Parathyroid adenoma (tissue), 2 donors: ENCODE measurements around the gene CDK5RAP1.
"Not testable (repeated sequence)": the region's sequence is repeated elsewhere in the genome, so short reads cannot be mapped to it uniquely, and the experiment has no call there.

ENCODE experiments used
- H2AFZ ChIP-seq: fragments of 300-600 bp; sonication (generic); one replicate; pipeline ENCODE4 v1.7.0; 2017; ENCODE audit warnings: antibody characterized with exemption, mild to moderate bottlenecking
- H3K27ac ChIP-seq: fragments of 300-600 bp; sonication (generic); one replicate; pipeline ENCODE4 v1.7.0; 2017
- H3K27me3 ChIP-seq: fragments of 300-600 bp; sonication (generic); one replicate; pipeline ENCODE4 v1.7.0; 2017; ENCODE audit warnings: low read length; ENCODE audit not compliant: control insufficient read depth, insufficient read depth
- H3K36me3 ChIP-seq: fragments of 300-600 bp; sonication (generic); one replicate; pipeline ENCODE4 v1.7.0; 2017; ENCODE audit warnings: low read length; ENCODE audit not compliant: control insufficient read depth, insufficient read depth
- H3K4me1 ChIP-seq: fragments of 300-600 bp; sonication (generic); one replicate; pipeline ENCODE4 v1.7.0; 2017; ENCODE audit warnings: control low read depth
- H3K4me2 ChIP-seq: fragments of 300-600 bp; sonication (generic); one replicate; pipeline ENCODE4 v1.7.0; 2017; ENCODE audit warnings: low read length
- H3K4me3 ChIP-seq: fragments of 300-600 bp; sonication (generic); one replicate; pipeline ENCODE4 v1.7.0; 2017; ENCODE audit warnings: low read depth, low read length
- H3K79me2 ChIP-seq: fragments of 300-600 bp; sonication (generic); one replicate; pipeline ENCODE4 v1.7.0; 2017; ENCODE audit warnings: control low read depth
- H3K9ac ChIP-seq: fragments of 300-600 bp; sonication (generic); one replicate; pipeline ENCODE4 v1.7.0; 2017; ENCODE audit warnings: mild to moderate bottlenecking
- H3K9me3 ChIP-seq: fragments of 300-600 bp; sonication (generic); one replicate; pipeline ENCODE4 v1.7.0; 2017; ENCODE audit warnings: low read length; ENCODE audit not compliant: control insufficient read depth
- CTCF ChIP-seq: fragments of 300-600 bp; sonication (generic); IDR thresholded peaks from one replicate; pipeline ENCODE4 v1.7.0; 2017; ENCODE audit warnings: antibody characterized with exemption, mild to moderate bottlenecking
- donor health status: primary hyperparathyroidism.

The CDK5RAP1 gene

GRCh38 chr20:33443512-33444239, 42.4 kb upstream of the CDK5RAP1 start, which contains the start of gene SNTA1:
SNTA1 (minus strand) TSS chr20:33443763; CDS start chr20:33443620, 143 bp downstream.
- Histone ChIP-seq H3K9ac (no peak within 1 kb of the TSS), H3K36me3 (no peaks in the 10 kb centered on the region), H3K27ac (peak within 1 kb of the TSS; percentile 39), H3K4me1 (peaks cover 3% of the 10 kb centered on the region), H3K4me3 (peak within 1 kb of the TSS; percentile 63), H3K9me3 (no peaks in the 10 kb centered on the region), H3K4me2 (peak within 1 kb of the TSS; percentile 95), H3K27me3 (no peaks in the 10 kb centered on the region), H3K79me2 (no peaks in the 10 kb centered on the region), H2AFZ (peak within 1 kb of the TSS; percentile 98)
- TF ChIP-seq CTCF = no peak

- no peaks in the 10 kb centered on the region for H3K27me3 ChIP-seq
- H3K9me3 ChIP-seq = no peaks in the 10 kb centered on the region
- H3K4me2 ChIP-seq = peak overlapping the region; percentile 95
- no peaks in the 10 kb centered on the region for H3K36me3 ChIP-seq
- peaks cover 3% of the 10 kb centered on the region for H3K4me1 ChIP-seq
- H3K4me3 ChIP-seq = peak overlapping the region; percentile 63
- no peak for TF ChIP-seq CTCF
- peak overlapping the region; percentile 74 for H2AFZ ChIP-seq
- H3K27ac ChIP-seq = peak overlapping the region; percentile 32
- H3K9ac ChIP-seq = no peak overlapping the region
- H3K79me2 ChIP-seq = no peaks in the 10 kb centered on the region
These were observed 41.7 kb upstream of the CDK5RAP1 start for GRCh38 chr20:33443006-33443511.

- TF ChIP-seq CTCF = no peak
- peak overlapping the region; percentile 95 for H3K4me2 ChIP-seq
- H3K9me3 ChIP-seq = no peaks in the 10 kb centered on the region
- H3K27me3 ChIP-seq = no peaks in the 10 kb centered on the region
- peak overlapping the region; percentile 74 for H2AFZ ChIP-seq
- no peaks in the 10 kb centered on the region for H3K36me3 ChIP-seq
- peak overlapping the region; percentile 32 for H3K27ac ChIP-seq
- peak overlapping the region; percentile 63 for H3K4me3 ChIP-seq
- H3K79me2 ChIP-seq = no peaks in the 10 kb centered on the region
- no peak overlapping the region for H3K9ac ChIP-seq
- peaks cover 6% of the 10 kb centered on the region for H3K4me1 ChIP-seq
These were observed 41.1 kb upstream of the CDK5RAP1 start for GRCh38 chr20:33442136-33443005.

GRCh38 chr20:33441142-33441955, 40.0 kb upstream of the CDK5RAP1 start:
- no peaks in the 10 kb centered on the region for H3K36me3 ChIP-seq
- TF ChIP-seq CTCF = no peak
- H3K4me3 ChIP-seq = no peak overlapping the region
- no peaks in the 10 kb centered on the region for H3K9me3 ChIP-seq
- peak overlapping the region; percentile 31 for H3K4me2 ChIP-seq
- no peaks in the 10 kb centered on the region for H3K79me2 ChIP-seq
- no peaks in the 10 kb centered on the region for H3K27me3 ChIP-seq
- no peak overlapping the region for H2AFZ ChIP-seq
- no peak overlapping the region for H3K9ac ChIP-seq
- H3K27ac ChIP-seq = peak overlapping the region; percentile 45
- H3K4me1 ChIP-seq = peaks cover 6% of the 10 kb centered on the region

- not testable (repeated sequence) for H3K4me2 ChIP-seq, H3K27ac ChIP-seq, H3K79me2 ChIP-seq, H3K4me3 ChIP-seq, H3K9me3 ChIP-seq, H3K27me3 ChIP-seq, H3K9ac ChIP-seq, H3K4me1 ChIP-seq, H3K36me3 ChIP-seq, H2AFZ ChIP-seq
These were observed 39.2 kb upstream of the CDK5RAP1 start for GRCh38 chr20:33440562-33440961.
